ENCODE data around the gene CAMKMT.

GRCh38 chr2:44817673-44818335 lies 456.1 kb downstream of the CAMKMT start:
- TF ChIP-seq ZNF274 (IDR thresholded peaks at IDR 0.05; ENCODE audit: low read depth, low read length) (no peak), YY1 (IDR thresholded peaks at IDR 0.05; ENCODE audit: insufficient read depth, insufficient read length) (no peak), SUZ12 (IDR thresholded peaks at IDR 0.05; ENCODE audit: extremely low read depth, insufficient read depth, insufficient read length) (no peak)

All from NT2/D1 (cell line).